Tibial artery (tissue), 4 donors: ENCODE results near the gene DCAF4.
A peak's percentile ranks its signal among the peaks of the same experiment; 100 is the strongest.
"Not testable (repeated sequence)": the region's sequence is repeated elsewhere in the genome, so short reads cannot be mapped to it uniquely, and the experiment has no call there.

ENCODE experiments used
- DNase-seq, 2 donors: peaks; one replicate each; pipeline ENCODE4 v3.0.0-alpha.2; 2019
- H3K27ac ChIP-seq, 2 donors: fragments of 200-600 bp; sonication (generic) in 1 of 2; 1 replicate in 1 of 2; 2 replicates in 1 of 2; pipeline ENCODE4 v1.5.1; 2018 to 2019; ENCODE audit warnings: mild to moderate bottlenecking in 1 of 2
- H3K27me3 ChIP-seq, 2 donors: fragments of 200-600 bp; sonication (generic) in 1 of 2; one replicate each; pipeline versions ENCODE4 v1.5.1 to v1.6.0; 2016 to 2019
- H3K36me3 ChIP-seq, 3 donors: fragments of 200-600 bp; sonication (generic) in 2 of 3; one replicate each; pipeline ENCODE4 v1.5.1; 2016 to 2019; ENCODE audit warnings: mild to moderate bottlenecking in 2 of 3
- H3K4me1 ChIP-seq, 4 donors: fragments of 200-600 bp; sonication (generic) in 2 of 4; 1 replicate in 3 of 4; 2 replicates in 1 of 4; pipeline ENCODE4 v1.5.1; 2016 to 2019
- H3K4me3 ChIP-seq, 2 donors: fragments of 200-600 bp; sonication (generic) in 1 of 2; 1 replicate in 1 of 2; 2 replicates in 1 of 2; pipeline ENCODE4 v1.5.1; 2018 to 2019; ENCODE audit warnings: mild to moderate bottlenecking in 2 of 2
- H3K9me3 ChIP-seq, 3 donors: fragments of 200-600 bp; sonication (generic) in 1 of 3; one replicate each; pipeline ENCODE4 v1.5.1; 2016 to 2019
- intact Hi-C: fragments of 100-400 bp; cut with DNase I; formaldehyde crosslinking; loops from one replicate; pipeline ENCODE4 v1.15.0; 2023; ENCODE audit warnings: low total_unique reads
- TF ChIP-seq, protein P1 (sequence below), 2 experiments: fragments of 200-600 bp in 1 of 2; fragments of 450-650 bp in 1 of 2; IDR thresholded peaks; one replicate each; pipeline ENCODE4 v1.5.1; 2017 to 2019; ENCODE audit warnings: antibody characterized with exemption in 2 of 2, mild to moderate bottlenecking in 1 of 2, moderate library complexity in 1 of 2

DCAF4 gene

DNA sequence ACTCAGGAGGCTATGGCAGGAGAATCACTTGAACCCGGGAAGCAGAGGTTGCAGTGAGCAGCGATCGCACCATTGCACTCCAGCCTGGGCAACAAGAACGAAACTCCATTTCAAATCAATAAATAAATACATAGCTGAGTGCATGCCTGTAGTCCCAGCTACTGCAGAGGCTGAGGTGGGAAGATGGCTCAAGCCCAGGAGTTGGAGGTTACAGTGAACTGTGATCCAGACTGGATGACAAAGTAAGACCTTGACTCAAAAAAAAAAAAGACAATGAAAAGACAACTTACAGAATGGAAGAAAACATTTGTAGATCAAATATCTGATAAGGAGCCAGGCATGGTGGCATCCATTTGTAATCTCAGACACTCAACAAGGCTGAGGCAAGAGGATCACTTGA is 73.1 kb downstream of the DCAF4 start:
- TF ChIP-seq, protein P1, sequence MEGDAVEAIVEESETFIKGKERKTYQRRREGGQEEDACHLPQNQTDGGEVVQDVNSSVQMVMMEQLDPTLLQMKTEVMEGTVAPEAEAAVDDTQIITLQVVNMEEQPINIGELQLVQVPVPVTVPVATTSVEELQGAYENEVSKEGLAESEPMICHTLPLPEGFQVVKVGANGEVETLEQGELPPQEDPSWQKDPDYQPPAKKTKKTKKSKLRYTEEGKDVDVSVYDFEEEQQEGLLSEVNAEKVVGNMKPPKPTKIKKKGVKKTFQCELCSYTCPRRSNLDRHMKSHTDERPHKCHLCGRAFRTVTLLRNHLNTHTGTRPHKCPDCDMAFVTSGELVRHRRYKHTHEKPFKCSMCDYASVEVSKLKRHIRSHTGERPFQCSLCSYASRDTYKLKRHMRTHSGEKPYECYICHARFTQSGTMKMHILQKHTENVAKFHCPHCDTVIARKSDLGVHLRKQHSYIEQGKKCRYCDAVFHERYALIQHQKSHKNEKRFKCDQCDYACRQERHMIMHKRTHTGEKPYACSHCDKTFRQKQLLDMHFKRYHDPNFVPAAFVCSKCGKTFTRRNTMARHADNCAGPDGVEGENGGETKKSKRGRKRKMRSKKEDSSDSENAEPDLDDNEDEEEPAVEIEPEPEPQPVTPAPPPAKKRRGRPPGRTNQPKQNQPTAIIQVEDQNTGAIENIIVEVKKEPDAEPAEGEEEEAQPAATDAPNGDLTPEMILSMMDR (IDR thresholded peaks at IDR 0.05): no peak
- no peaks in the 10 kb centered on the region for H3K9me3 ChIP-seq
- peaks cover 29 to 48% (median 45%) of the 10 kb centered on the region in 3 donors for H3K36me3 ChIP-seq
- no peaks in the 10 kb centered on the region for H3K27me3 ChIP-seq
- H3K4me3 ChIP-seq: no peak overlapping the region
- DNase-seq: no peak
- intact Hi-C loops: no loop called here
- H3K27ac ChIP-seq: no peak overlapping the region
- H3K4me1 ChIP-seq: peaks cover 0 to 17% (median 0%) of the 10 kb centered on the region in 4 donors

DNA sequence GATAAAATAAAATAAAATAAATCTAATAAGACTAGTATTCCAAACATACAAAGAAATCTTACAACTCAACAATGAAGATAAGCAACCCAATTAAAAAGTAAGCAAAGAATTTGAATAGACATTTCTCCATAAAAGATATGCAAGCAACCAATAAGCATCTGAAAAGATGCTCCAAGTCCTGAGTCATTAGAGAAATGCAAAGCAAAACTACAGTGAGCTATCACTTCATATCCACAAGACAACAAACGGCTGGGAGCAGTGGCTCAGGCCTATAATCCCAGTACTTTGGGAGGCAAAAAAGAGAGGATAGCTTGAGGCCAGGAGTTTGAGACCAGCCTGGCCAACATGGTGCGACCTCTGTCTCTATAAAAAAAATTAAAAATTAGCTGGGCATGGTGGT is 73.8 kb downstream of the DCAF4 start:
- Histone ChIP-seq H3K9me3 (no peaks in the 10 kb centered on the region), H3K4me3 (no peak overlapping the region), H3K36me3 (peaks cover 23 to 43% (median 43%) of the 10 kb centered on the region in 3 donors), H3K27me3 (no peaks in the 10 kb centered on the region), H3K27ac (no peak overlapping the region), H3K4me1 (peaks cover 0 to 17% (median 0%) of the 10 kb centered on the region in 4 donors)
- intact Hi-C loops: no loop called here
- DNase-seq: no peak
- TF ChIP-seq, protein P1 (IDR thresholded peaks at IDR 0.05): no peak

DNA sequence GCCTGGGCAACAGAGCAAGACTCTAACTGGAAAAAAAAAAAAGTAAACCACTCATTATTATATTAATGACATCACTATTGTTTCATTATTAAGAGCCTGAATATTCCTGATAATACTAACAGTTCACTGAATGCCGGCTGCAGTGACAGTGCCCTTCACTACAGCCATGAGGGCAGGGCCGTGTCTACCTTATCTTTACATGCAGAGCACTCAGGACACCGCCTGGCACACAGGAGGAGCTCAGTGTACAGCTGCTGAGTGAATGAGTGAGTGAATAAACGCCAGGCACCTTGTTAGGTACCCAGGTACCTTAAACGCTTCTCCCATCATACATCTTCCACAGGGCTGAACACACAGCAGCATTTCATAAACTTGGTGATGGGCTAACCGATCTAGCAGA is 77.4 kb downstream of the DCAF4 start:
- Histone ChIP-seq H3K9me3 (no peaks in the 10 kb centered on the region), H3K4me1 (peaks cover 0 to 27% (median 6%) of the 10 kb centered on the region in 4 donors), H3K27me3 (no peaks in the 10 kb centered on the region), H3K36me3 (peaks cover 0 to 14% (median 10%) of the 10 kb centered on the region in 3 donors), H3K27ac (no peak overlapping the region), H3K4me3 (no peak overlapping the region)
- no peak for DNase-seq
- intact Hi-C loops: no loop called here
- TF ChIP-seq, protein P1 (IDR thresholded peaks at IDR 0.05): no peak

DNA sequence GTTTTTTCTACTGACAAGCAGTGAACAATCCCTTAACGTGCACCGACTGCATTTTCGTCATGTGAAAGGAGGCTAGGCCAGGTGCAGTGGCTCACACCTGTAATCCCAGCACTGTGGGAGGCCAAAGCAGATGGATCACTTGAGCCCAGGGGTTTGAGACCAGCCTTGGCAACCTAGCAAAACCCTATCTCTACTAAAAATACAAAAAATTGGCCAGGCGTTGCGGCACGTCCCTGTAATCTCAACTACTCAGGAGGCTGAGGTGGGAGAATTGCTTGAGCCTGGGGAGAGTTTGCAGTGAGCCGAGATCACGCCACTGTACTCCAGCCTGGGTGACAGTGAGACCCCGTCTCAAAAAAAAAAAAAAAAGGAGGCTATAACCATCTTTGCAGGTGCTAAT is 78.4 kb downstream of the DCAF4 start:
- H3K27ac ChIP-seq, H3K4me3 ChIP-seq, H3K9me3 ChIP-seq, intact Hi-C loops, H3K27me3 ChIP-seq, DNase-seq: not testable (repeated sequence)
- Histone ChIP-seq H3K36me3 (peaks cover 0 to 13% (median 2%) of the 10 kb centered on the region in 3 donors), H3K4me1 (peaks cover 0 to 37% (median 8%) of the 10 kb centered on the region in 4 donors)

DNA sequence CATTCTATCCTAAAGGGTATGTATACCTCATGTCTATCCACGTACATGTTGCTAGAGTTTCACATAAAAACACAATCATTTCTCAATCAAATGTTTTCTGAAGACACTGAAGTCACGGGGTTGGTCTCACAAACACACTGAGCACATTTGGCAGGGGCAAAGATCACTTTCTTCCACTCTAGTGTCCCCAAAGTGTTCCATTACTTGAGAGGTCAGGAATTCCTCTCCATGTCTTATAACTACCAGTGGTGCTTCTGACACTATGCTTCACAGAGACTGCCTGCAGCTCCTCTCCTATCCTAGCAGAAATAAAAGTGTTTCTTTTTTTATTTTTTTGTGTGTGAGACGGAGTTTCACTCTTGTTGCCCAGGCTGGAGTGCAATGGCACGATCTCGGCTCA is 81.6 kb downstream of the DCAF4 start:
- TF ChIP-seq, protein P1 (IDR thresholded peaks at IDR 0.05): no peak
- Histone ChIP-seq H3K27ac (peak overlapping the region; percentile 19 to 68), H3K4me3 (no peak overlapping the region), H3K4me1 (peaks cover 0 to 25% (median 9%) of the 10 kb centered on the region in 4 donors), H3K9me3 (no peaks in the 10 kb centered on the region), H3K27me3 (no peaks in the 10 kb centered on the region), H3K36me3 (peaks cover 0 to 14% (median 8%) of the 10 kb centered on the region in 3 donors)
- DNase-seq: no peak
- intact Hi-C loops: no loop called here

DNA sequence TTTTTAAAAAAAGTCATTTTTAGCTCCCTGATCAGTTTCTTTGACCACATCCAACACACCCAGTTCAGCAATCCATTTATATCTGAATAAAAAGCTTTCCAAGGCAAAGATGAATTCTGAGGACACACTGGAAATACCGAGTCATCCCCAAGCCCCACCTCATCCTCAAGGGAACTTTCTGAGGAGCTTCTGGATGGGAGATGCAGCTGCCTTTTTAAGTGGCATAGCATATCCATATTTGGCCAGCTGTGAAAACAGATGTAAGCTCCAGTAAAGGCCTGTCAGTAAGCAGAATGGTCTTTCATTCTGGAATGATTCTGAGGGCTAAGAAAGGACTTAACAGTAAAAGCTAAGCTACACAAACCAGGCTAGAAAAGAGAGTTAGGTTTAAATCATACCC is 82.2 kb downstream of the DCAF4 start:
- Histone ChIP-seq H3K27me3 (no peaks in the 10 kb centered on the region), H3K9me3 (no peaks in the 10 kb centered on the region), H3K36me3 (peaks cover 0 to 14% (median 14%) of the 10 kb centered on the region in 3 donors), H3K27ac (peak overlapping the region; percentile 19 to 68), H3K4me3 (no peak overlapping the region), H3K4me1 (peaks cover 0 to 22% (median 9%) of the 10 kb centered on the region in 4 donors)
- DNase-seq: no peak
- intact Hi-C loops: no loop called here
- TF ChIP-seq, protein P1 (IDR thresholded peaks at IDR 0.05): no peak
